GM10248 (cell line): ENCODE measurements around the gene CCDC154.

Source experiments
- CTCF ChIA-PET: fragments of 300-600 bp; sonication (Branson Sonifier 250); formaldehyde crosslinking; extraction: SDS; loops from one replicate; lab custom pipeline; 2021; ENCODE audit warnings: antibody characterized with exemption; lab: Yijun Ruan, JAX
- POLR2A ChIA-PET: fragments of 350-650 bp; sonication (Branson Sonifier 250); formaldehyde crosslinking; extraction: SDS; loops from one replicate; lab custom pipeline; 2020; ENCODE audit warnings: antibody characterized with exemption; lab: Yijun Ruan, JAX
- DNase-seq: peaks from one replicate; pipeline ENCODE4 v3.0.0; 2012; ENCODE audit errors: extremely low spot score
- TF ChIP-seq, protein P1 (sequence below): IDR thresholded peaks from 2 replicates; pipeline ENCODE4 v1.5.1; 2012; ENCODE audit warnings: mild to moderate bottlenecking, low read depth; ENCODE audit errors: extremely low read depth, missing control alignments, control extremely low read depth

Gene CCDC154

GRCh38 chr16:1489077-1489476 is 44.7 kb upstream of the CCDC154 start:
- ChIA-PET CTCF (no interaction called here), POLR2A (no interaction called here)
- DNase-seq = no peak
- TF ChIP-seq, protein P1, sequence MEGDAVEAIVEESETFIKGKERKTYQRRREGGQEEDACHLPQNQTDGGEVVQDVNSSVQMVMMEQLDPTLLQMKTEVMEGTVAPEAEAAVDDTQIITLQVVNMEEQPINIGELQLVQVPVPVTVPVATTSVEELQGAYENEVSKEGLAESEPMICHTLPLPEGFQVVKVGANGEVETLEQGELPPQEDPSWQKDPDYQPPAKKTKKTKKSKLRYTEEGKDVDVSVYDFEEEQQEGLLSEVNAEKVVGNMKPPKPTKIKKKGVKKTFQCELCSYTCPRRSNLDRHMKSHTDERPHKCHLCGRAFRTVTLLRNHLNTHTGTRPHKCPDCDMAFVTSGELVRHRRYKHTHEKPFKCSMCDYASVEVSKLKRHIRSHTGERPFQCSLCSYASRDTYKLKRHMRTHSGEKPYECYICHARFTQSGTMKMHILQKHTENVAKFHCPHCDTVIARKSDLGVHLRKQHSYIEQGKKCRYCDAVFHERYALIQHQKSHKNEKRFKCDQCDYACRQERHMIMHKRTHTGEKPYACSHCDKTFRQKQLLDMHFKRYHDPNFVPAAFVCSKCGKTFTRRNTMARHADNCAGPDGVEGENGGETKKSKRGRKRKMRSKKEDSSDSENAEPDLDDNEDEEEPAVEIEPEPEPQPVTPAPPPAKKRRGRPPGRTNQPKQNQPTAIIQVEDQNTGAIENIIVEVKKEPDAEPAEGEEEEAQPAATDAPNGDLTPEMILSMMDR = no peak

GRCh38 chr16:1488619-1489018 is 44.3 kb upstream of the CCDC154 start, which contains the start of gene PTX4:
TSS of gene PTX4 (minus strand) at chr16:1488944. CDS start at chr16:1488909, 35 bp downstream.
- CTCF ChIA-PET = no interaction called here
- DNase-seq = no peak
- TF ChIP-seq, protein P1 = no peak
- POLR2A ChIA-PET = interaction anchor here (0.6 kb wide), 1 partner anchor 50 kb away, joined by 3 read pairs; no protein-coding TSS in a partner anchor

DNA sequence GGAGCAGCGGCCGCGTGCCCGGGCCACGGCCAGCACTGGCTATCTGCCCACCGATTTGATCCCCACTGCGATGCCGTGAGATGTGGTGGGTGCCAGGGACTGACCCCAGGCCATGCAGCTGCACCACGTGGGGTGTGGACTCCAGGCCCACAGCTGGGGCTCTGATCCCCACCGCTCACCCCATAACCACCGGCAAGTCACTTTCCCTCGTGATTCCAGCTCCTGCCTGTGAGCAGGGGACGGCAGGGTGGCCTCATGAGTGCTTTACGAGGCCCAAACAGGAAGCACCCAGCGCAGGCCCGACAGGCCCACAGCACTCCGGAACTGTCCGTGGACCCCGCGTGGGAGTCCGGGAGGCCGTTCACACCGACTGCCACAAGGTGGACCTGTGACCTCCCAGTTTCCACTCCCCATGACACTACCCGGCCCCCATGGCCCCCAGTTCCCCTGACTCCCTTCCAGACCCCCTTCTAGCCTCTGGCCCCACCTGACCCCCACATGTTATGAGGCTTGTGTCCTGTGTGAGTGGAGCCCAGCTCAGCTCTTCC is 43.8 kb upstream of the CCDC154 start:
- ChIA-PET POLR2A (interaction anchor here (0.6 kb wide), 1 partner anchor 50 kb away, joined by 3 read pairs; no protein-coding TSS in a partner anchor), CTCF (no interaction called here)
- DNase-seq = no peak
- TF ChIP-seq, protein P1 = no peak

GRCh38 chr16:1487395-1488053 is 43.2 kb upstream of the CCDC154 start:
- TF ChIP-seq, protein P1 = no peak
- ChIA-PET CTCF (no interaction called here), POLR2A (no interaction called here)
- no peak for DNase-seq

DNA sequence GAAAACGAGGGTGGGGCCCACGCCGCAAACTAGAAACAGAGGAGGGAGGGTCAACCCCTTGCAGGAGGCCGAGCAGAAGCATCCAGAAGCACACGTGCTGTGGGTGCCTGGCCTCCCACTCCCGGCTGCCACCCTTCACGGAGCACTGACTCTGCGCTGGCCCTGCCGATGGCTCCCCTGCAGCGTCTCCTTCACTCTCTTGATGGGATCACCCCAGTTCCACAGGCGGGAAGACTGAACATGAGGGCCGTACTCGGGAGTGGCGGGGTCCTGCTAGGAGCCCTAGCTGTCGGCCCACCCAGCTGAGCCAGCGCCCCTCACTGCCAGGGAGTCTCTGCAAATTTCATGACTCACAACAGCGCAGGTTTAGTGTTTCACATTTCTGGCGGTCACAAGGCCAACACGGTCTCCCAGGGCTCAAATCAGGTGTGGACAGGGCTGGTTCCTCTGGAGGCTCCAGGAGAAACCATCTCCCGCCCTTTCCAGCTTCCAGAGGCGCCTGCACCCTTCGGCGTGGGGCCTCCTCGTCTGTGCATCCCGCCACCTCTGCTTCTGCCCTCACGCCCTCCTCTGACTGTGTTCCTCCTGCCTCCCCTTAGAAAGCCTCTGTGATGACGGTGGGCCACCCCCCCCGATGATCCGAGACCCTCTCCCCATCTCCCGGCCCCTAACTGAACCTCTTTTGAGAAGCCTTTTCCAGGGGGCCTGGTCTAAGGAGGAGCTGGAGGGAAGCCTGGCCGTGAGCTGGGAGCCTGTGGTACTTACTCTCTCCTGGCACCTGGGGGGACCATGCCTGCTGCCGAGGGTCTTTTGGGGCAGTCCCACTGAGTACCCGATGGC is 42.4 kb upstream of the CCDC154 start:
- TF ChIP-seq, protein P1 = no peak
- POLR2A ChIA-PET = no interaction called here
- CTCF ChIA-PET = no interaction called here
- DNase-seq = no peak

- DNase-seq = no peak
- CTCF ChIA-PET = no interaction called here
- TF ChIP-seq, protein P1 = no peak
- POLR2A ChIA-PET = no interaction called here
Observed at GRCh38 chr16:1485847-1486496, 41.6 kb upstream of the CCDC154 start.
